ENCODE measurements around the gene REV1.

DNA sequence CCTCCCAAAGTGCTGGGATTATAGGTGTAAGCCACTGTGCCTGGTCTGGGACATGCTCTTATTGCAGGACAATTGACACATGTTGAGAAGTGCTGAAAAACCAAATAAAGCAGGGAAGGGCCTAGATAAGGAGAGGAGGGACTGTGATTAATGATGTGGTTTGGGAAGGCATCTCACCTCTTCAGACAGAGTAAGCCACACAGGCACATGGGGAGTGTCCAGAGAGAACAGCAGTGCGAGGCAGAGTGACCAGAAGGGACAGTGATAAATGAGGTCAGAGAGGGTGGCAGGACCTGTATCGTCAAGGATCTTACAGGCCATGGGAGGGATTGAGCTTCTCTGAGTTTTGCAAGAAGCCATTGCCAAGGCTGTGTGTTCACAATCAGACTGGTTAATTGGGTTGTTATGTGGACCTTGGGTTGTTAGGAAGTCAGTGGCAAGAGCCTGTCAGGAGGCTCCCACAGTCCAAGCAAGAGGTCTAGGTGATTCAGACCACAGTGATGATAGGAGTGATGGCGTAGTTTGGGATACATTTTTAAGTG, 94.2 kb downstream of the REV1 start:
- TF ChIP-seq, protein P1, sequence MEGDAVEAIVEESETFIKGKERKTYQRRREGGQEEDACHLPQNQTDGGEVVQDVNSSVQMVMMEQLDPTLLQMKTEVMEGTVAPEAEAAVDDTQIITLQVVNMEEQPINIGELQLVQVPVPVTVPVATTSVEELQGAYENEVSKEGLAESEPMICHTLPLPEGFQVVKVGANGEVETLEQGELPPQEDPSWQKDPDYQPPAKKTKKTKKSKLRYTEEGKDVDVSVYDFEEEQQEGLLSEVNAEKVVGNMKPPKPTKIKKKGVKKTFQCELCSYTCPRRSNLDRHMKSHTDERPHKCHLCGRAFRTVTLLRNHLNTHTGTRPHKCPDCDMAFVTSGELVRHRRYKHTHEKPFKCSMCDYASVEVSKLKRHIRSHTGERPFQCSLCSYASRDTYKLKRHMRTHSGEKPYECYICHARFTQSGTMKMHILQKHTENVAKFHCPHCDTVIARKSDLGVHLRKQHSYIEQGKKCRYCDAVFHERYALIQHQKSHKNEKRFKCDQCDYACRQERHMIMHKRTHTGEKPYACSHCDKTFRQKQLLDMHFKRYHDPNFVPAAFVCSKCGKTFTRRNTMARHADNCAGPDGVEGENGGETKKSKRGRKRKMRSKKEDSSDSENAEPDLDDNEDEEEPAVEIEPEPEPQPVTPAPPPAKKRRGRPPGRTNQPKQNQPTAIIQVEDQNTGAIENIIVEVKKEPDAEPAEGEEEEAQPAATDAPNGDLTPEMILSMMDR (IDR thresholded peaks at IDR 0.05; ENCODE audit: low read length): no peak
- TF ChIP-seq EZH2 (optimal IDR thresholded peaks at IDR 0.05; ENCODE audit: low read depth, low read length): no peak
- no peak for TF ChIP-seq EZH2phosphoT487 (IDR thresholded peaks at IDR 0.05; ENCODE audit: low read length)
